Measurements from ENCODE around the gene MT1E.
A peak's percentile ranks its signal among the peaks of the same experiment; 100 is the strongest.
"Not testable (repeated sequence)": the region's sequence is repeated elsewhere in the genome, so short reads cannot be mapped to it uniquely, and the experiment has no call there.

MT1E gene

GRCh38 chr16:56617212-56618085 lies 8.1 kb upstream of the MT1E start:
- H3K27me3 Mint-ChIP-seq (ENCODE audit: low read depth, poor library complexity): peaks cover 100% of the 10 kb centered on the region
- no peak overlapping the region for H3K27ac Mint-ChIP-seq
- H3K4me3 Mint-ChIP-seq: peak overlapping the region; percentile 80
- no peaks in the 10 kb centered on the region for H3K9me3 Mint-ChIP-seq
- H3K36me3 Mint-ChIP-seq (ENCODE audit: low read depth): no peaks in the 10 kb centered on the region
- peaks cover 31% of the 10 kb centered on the region for H3K4me1 Mint-ChIP-seq
- DNase-seq: peak; percentile 67
- TF ChIP-seq, protein P1, sequence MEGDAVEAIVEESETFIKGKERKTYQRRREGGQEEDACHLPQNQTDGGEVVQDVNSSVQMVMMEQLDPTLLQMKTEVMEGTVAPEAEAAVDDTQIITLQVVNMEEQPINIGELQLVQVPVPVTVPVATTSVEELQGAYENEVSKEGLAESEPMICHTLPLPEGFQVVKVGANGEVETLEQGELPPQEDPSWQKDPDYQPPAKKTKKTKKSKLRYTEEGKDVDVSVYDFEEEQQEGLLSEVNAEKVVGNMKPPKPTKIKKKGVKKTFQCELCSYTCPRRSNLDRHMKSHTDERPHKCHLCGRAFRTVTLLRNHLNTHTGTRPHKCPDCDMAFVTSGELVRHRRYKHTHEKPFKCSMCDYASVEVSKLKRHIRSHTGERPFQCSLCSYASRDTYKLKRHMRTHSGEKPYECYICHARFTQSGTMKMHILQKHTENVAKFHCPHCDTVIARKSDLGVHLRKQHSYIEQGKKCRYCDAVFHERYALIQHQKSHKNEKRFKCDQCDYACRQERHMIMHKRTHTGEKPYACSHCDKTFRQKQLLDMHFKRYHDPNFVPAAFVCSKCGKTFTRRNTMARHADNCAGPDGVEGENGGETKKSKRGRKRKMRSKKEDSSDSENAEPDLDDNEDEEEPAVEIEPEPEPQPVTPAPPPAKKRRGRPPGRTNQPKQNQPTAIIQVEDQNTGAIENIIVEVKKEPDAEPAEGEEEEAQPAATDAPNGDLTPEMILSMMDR (IDR thresholded peaks at IDR 0.05): no peak

DNA sequence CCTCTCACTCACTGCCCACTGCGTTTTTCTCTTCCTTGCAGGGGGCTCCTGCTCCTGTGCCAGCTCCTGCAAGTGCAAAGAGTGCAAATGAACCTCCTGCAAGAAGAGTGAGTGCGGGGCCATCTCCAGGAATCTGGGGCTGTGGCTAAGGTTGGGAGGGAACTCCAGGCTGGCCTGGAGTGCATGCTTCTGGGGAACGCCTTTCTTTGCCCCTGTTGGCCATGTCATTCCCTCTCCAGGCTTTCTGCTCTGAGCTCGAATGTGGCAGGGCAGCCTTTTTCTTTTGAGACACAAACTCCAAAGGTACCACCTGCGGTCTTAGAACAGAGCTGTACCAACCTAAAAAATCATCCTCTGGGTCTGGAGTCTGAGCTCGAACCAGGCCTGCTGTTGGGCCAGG lies 7.4 kb upstream of the MT1E start:
- Mint-ChIP-seq H3K4me1 (peaks cover 31% of the 10 kb centered on the region), H3K27me3 (ENCODE audit: low read depth, poor library complexity) (peaks cover 100% of the 10 kb centered on the region), H3K36me3 (ENCODE audit: low read depth) (no peaks in the 10 kb centered on the region), H3K9me3 (peaks cover 6% of the 10 kb centered on the region), H3K4me3 (no peak overlapping the region), H3K27ac (no peak overlapping the region)
- TF ChIP-seq, protein P1 (IDR thresholded peaks at IDR 0.05): no peak
- DNase-seq: no peak

- TF ChIP-seq, protein P1 (IDR thresholded peaks at IDR 0.05): no peak
- H3K27me3 Mint-ChIP-seq (ENCODE audit: low read depth, poor library complexity): peaks cover 100% of the 10 kb centered on the region
- H3K36me3 Mint-ChIP-seq (ENCODE audit: low read depth): no peaks in the 10 kb centered on the region
- H3K4me3 Mint-ChIP-seq: peak overlapping the region; percentile 14
- peaks cover 36% of the 10 kb centered on the region for H3K4me1 Mint-ChIP-seq
- no peak for DNase-seq
- no peak overlapping the region for H3K27ac Mint-ChIP-seq
- H3K9me3 Mint-ChIP-seq: peaks cover 18% of the 10 kb centered on the region
Observed at GRCh38 chr16:56620339-56620897, 5.2 kb upstream of the MT1E start.

DNA sequence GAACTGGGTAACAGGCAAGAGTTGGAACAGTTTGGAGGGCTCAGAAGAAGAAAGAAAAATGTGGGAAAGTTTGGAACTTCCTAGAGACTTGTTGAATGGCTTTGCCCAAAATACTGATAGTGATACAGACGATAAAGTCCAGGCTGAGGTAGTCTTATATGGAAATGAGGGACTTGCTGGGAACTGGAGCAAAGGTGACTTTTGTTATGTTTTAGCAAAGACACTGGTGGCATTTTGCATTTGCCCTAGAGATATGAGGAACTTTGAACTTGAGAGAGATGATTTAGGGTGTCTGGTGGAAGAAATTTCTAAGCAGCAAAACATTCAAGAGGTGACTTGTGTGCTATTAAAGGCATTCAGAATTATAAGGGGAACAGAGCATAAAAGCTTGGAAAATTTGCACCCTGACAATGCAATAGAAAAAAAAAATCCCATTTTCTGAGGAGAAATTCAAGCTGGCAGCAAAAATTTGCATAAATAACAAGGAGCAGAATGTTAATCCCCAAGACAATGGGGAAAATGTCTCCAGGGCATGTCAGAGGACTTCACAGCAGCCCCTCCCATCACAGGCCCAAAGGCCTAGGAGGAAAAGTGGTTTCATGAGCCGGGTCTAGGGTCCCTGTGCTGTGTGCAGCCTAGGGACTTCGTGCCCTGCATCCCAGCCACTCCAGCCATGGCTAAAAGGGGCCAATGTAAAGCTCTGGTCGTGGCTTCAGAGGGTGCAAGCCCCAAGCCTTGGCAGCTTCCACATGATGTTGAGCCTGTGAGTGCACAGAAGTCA lies 3.7 kb upstream of the MT1E start:
- H3K4me3 Mint-ChIP-seq; H3K27ac Mint-ChIP-seq; H3K36me3 Mint-ChIP-seq (ENCODE audit: low read depth); DNase-seq: not testable (repeated sequence)
- peaks cover 18% of the 10 kb centered on the region for H3K9me3 Mint-ChIP-seq
- peaks cover 100% of the 10 kb centered on the region for H3K27me3 Mint-ChIP-seq (ENCODE audit: low read depth, poor library complexity)
- H3K4me1 Mint-ChIP-seq: peaks cover 42% of the 10 kb centered on the region

- H3K4me3 Mint-ChIP-seq; DNase-seq; H3K27ac Mint-ChIP-seq; H3K36me3 Mint-ChIP-seq (ENCODE audit: low read depth): not testable (repeated sequence)
- Mint-ChIP-seq H3K9me3 (peaks cover 18% of the 10 kb centered on the region), H3K27me3 (ENCODE audit: low read depth, poor library complexity) (peaks cover 100% of the 10 kb centered on the region), H3K4me1 (peaks cover 34% of the 10 kb centered on the region)
Observed at GRCh38 chr16:56623184-56623583, 2.4 kb upstream of the MT1E start.

GRCh38 chr16:56623637-56624036 lies 1.9 kb upstream of the MT1E start:
- H3K4me1 Mint-ChIP-seq: peaks cover 31% of the 10 kb centered on the region
- H3K27ac Mint-ChIP-seq: no peak overlapping the region
- peaks cover 100% of the 10 kb centered on the region for H3K27me3 Mint-ChIP-seq (ENCODE audit: low read depth, poor library complexity)
- TF ChIP-seq, protein P1 (IDR thresholded peaks at IDR 0.05): no peak
- DNase-seq: no peak
- H3K9me3 Mint-ChIP-seq: peaks cover 18% of the 10 kb centered on the region
- no peak overlapping the region for H3K4me3 Mint-ChIP-seq
- no peaks in the 10 kb centered on the region for H3K36me3 Mint-ChIP-seq (ENCODE audit: low read depth)

All from nephron progenitor cell (in vitro differentiated cells).